ENCODE measurements around the gene COLEC11. TPM values are rescaled to one million over a fixed set of nuclear protein-coding genes. Genes with fewer than 3 reads are reported as not detected.

The COLEC11 gene
- total and polyA plus RNA-seq, 2 donors, result 5.2 to 9.2 TPM

DNA sequence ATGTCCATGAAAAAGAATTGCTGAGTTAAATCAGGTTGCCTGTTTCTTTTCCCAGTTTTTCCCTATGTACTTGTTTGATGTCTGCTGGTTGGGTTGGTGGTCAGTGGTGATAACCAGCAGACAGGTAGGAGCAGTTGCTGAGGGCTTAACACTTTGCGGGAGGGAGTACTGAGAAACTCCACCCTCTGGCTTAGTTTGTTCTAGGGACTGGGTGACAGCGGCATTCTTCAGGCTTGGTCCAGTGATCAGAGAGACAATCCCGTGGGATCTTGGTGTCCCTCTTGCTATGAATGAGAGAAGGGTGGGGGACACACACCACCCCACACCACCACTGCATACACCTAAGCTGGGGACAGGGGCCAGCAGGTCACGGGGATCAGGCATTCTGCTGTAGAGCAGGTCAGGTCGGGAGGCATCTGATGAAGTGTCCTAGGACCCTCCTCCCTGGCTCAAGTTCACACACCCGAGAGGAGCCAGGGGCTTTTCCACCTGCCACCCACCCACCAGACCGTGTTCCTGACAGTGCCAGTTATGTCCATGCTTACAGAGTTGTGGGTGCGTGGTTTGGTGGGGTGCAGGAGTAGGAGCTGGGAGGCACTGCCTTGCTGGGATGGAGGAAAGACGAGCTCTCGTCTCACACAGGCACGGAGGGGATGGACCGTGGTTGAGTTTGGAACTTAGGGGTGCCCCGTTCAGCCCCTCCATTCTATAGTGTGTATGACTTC is 41.8 kb downstream of the COLEC11 start:
- Histone ChIP-seq H3K27me3 (ENCODE audit: control insufficient read depth in 2 of 2, insufficient read depth in 1 of 2, low read length in 1 of 2) (no peaks in the 10 kb centered on the region), H3K9me3 (ENCODE audit: control insufficient read depth in 2 of 2, insufficient read depth in 1 of 2, low read length in 1 of 2) (no peaks in the 10 kb centered on the region), H3K27ac (ENCODE audit: low read depth in 1 of 2, low read length in 1 of 2) (no peak overlapping the region), H3K36me3 (ENCODE audit: control insufficient read depth in 2 of 2, insufficient read depth in 2 of 2, low read length in 1 of 2) (no peaks in the 10 kb centered on the region), H3K4me3 (ENCODE audit: low read length in 2 of 2) (no peak overlapping the region), H3K4me1 (ENCODE audit: control insufficient read depth in 2 of 2, insufficient read depth in 2 of 2, low read length in 2 of 2) (peaks cover 0 to 3% of the 10 kb centered on the region in 2 donors)
- WGBS, result 92% methylated on average over 13 of the region's 13 CpGs
- DNase-seq (ENCODE audit: low read depth in 6 of 9, low spot score in 9 of 9), result no peak

DNA sequence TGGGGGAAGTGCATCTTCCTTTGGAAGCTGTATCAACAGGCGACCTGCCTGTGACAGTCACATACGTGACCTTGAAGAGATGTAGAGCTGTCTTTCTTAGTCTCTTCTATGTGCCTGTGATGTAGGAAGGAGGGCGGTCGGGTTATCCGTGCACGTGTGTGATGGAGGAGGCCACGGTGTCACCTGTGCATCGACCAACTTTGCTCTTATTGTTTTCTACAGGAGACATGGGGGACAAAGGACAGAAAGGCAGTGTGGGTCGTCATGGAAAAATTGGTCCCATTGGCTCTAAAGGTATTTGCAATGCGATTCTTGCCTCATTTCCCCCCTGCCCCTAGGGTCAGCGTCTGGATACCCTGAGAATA is 42.4 kb downstream of the COLEC11 start:
- DNase-seq (ENCODE audit: low read depth in 6 of 9, low spot score in 9 of 9), result no peak
- no peak overlapping the region for H3K4me3 ChIP-seq (ENCODE audit: low read length in 2 of 2)
- WGBS, result 87% methylated on average over 11 of the region's 11 CpGs

GRCh38 chr2:3637692-3638455 is 43.0 kb downstream of the COLEC11 start:
- DNase-seq (ENCODE audit: low read depth in 6 of 9, low spot score in 9 of 9), result no peak
- 96% methylated on average over 30 of the region's 30 CpGs for WGBS
- H3K27me3 ChIP-seq (ENCODE audit: control insufficient read depth in 2 of 2, insufficient read depth in 1 of 2, low read length in 1 of 2), result no peaks in the 10 kb centered on the region
- no peaks in the 10 kb centered on the region for H3K36me3 ChIP-seq (ENCODE audit: control insufficient read depth in 2 of 2, insufficient read depth in 2 of 2, low read length in 1 of 2)
- no peak overlapping the region for H3K4me3 ChIP-seq (ENCODE audit: low read length in 2 of 2)
- peaks cover 0 to 3% of the 10 kb centered on the region in 2 donors for H3K4me1 ChIP-seq (ENCODE audit: control insufficient read depth in 2 of 2, insufficient read depth in 2 of 2, low read length in 2 of 2)
- no peak overlapping the region for H3K27ac ChIP-seq (ENCODE audit: low read depth in 1 of 2, low read length in 1 of 2)
- no peaks in the 10 kb centered on the region for H3K9me3 ChIP-seq (ENCODE audit: control insufficient read depth in 2 of 2, insufficient read depth in 1 of 2, low read length in 1 of 2)

More for the DNA sequence above, 42.4 kb downstream of the COLEC11 start:
- H3K36me3 ChIP-seq (ENCODE audit: control insufficient read depth in 2 of 2, insufficient read depth in 2 of 2, low read length in 1 of 2), result no peaks in the 10 kb centered on the region
- no peak overlapping the region for H3K27ac ChIP-seq (ENCODE audit: low read depth in 1 of 2, low read length in 1 of 2)
- no peaks in the 10 kb centered on the region for H3K9me3 ChIP-seq (ENCODE audit: control insufficient read depth in 2 of 2, insufficient read depth in 1 of 2, low read length in 1 of 2)
- no peaks in the 10 kb centered on the region for H3K27me3 ChIP-seq (ENCODE audit: control insufficient read depth in 2 of 2, insufficient read depth in 1 of 2, low read length in 1 of 2)
- H3K4me1 ChIP-seq (ENCODE audit: control insufficient read depth in 2 of 2, insufficient read depth in 2 of 2, low read length in 2 of 2), result peaks cover 0 to 3% of the 10 kb centered on the region in 2 donors

DNA sequence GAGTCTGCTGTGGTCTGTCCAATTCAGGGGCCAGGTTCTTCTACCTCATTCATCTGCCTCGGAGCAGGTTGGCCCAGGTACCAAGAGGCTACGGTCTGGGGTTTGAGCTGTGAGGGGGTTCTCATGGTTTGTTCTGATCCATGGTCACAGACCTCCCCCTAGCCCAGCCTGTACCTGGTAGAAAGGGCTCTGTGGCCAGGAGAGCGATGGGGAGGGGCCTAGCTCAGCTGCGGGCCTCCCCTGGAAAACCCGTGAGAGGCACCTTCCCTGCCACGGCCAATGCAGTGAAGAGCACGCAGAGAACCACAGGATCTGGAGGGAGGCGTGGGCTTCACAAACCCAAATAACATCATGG is 43.5 kb downstream of the COLEC11 start:
- Histone ChIP-seq H3K9me3 (ENCODE audit: control insufficient read depth in 2 of 2, insufficient read depth in 1 of 2, low read length in 1 of 2) (no peaks in the 10 kb centered on the region), H3K4me1 (ENCODE audit: control insufficient read depth in 2 of 2, insufficient read depth in 2 of 2, low read length in 2 of 2) (peaks cover 0 to under 1% of the 10 kb centered on the region in 2 donors), H3K27ac (ENCODE audit: low read depth in 1 of 2, low read length in 1 of 2) (no peak overlapping the region), H3K36me3 (ENCODE audit: control insufficient read depth in 2 of 2, insufficient read depth in 2 of 2, low read length in 1 of 2) (no peaks in the 10 kb centered on the region), H3K4me3 (ENCODE audit: low read length in 2 of 2) (no peak overlapping the region), H3K27me3 (ENCODE audit: control insufficient read depth in 2 of 2, insufficient read depth in 1 of 2, low read length in 1 of 2) (no peaks in the 10 kb centered on the region)
- WGBS, result 89% methylated on average over 8 of the region's 8 CpGs
- no peak for DNase-seq (ENCODE audit: low read depth in 6 of 9, low spot score in 9 of 9)

- Histone ChIP-seq H3K27ac (ENCODE audit: low read depth in 1 of 2, low read length in 1 of 2) (no peak overlapping the region), H3K9me3 (ENCODE audit: control insufficient read depth in 2 of 2, insufficient read depth in 1 of 2, low read length in 1 of 2) (no peaks in the 10 kb centered on the region), H3K4me3 (ENCODE audit: low read length in 2 of 2) (no peak overlapping the region), H3K27me3 (ENCODE audit: control insufficient read depth in 2 of 2, insufficient read depth in 1 of 2, low read length in 1 of 2) (no peaks in the 10 kb centered on the region), H3K36me3 (ENCODE audit: control insufficient read depth in 2 of 2, insufficient read depth in 2 of 2, low read length in 1 of 2) (no peaks in the 10 kb centered on the region), H3K4me1 (ENCODE audit: control insufficient read depth in 2 of 2, insufficient read depth in 2 of 2, low read length in 2 of 2) (no peaks in the 10 kb centered on the region)
- 94% methylated on average over 10 of the region's 10 CpGs for WGBS
- DNase-seq (ENCODE audit: low read depth in 6 of 9, low spot score in 9 of 9), result no peak
Measured at GRCh38 chr2:3639015-3639630, 44.2 kb downstream of the COLEC11 start.

DNA sequence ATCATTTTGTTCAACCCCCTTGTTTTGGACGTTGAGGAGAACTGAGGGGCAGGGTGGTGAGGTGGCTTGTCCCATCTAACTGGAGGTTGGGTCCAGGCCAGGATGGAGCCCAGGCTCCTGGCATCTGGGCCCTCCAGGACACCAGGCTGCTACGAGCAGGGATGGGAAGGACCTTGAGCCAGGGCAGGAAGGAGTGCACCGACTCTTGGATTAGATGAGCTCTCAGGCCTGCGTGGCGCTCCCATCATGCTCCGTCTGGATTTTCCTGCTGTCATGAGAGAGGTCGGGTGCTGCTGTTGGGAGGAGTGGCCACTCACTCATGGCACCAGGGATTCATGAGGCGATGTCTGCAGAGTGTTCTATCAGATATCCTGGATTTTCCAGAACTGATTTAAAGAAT is 44.7 kb downstream of the COLEC11 start:
- Histone ChIP-seq H3K4me1 (ENCODE audit: control insufficient read depth in 2 of 2, insufficient read depth in 2 of 2, low read length in 2 of 2) (no peaks in the 10 kb centered on the region), H3K27ac (ENCODE audit: low read depth in 1 of 2, low read length in 1 of 2) (no peak overlapping the region), H3K4me3 (ENCODE audit: low read length in 2 of 2) (no peak overlapping the region), H3K9me3 (ENCODE audit: control insufficient read depth in 2 of 2, insufficient read depth in 1 of 2, low read length in 1 of 2) (no peaks in the 10 kb centered on the region), H3K27me3 (ENCODE audit: control insufficient read depth in 2 of 2, insufficient read depth in 1 of 2, low read length in 1 of 2) (no peaks in the 10 kb centered on the region), H3K36me3 (ENCODE audit: control insufficient read depth in 2 of 2, insufficient read depth in 2 of 2, low read length in 1 of 2) (no peaks in the 10 kb centered on the region)
- WGBS, result 93% methylated on average over 8 of the region's 8 CpGs
- no peak for DNase-seq (ENCODE audit: low read depth in 6 of 9, low spot score in 9 of 9)

GRCh38 chr2:3641181-3641580 is 46.3 kb downstream of the COLEC11 start:
- no peak for DNase-seq (ENCODE audit: low read depth in 6 of 9, low spot score in 9 of 9)
- 97% methylated on average over 13 of the region's 13 CpGs for whole genome bisulfite sequencing
- no peaks in the 10 kb centered on the region for H3K36me3 ChIP-seq (ENCODE audit: control insufficient read depth in 2 of 2, insufficient read depth in 2 of 2, low read length in 1 of 2)

DNA sequence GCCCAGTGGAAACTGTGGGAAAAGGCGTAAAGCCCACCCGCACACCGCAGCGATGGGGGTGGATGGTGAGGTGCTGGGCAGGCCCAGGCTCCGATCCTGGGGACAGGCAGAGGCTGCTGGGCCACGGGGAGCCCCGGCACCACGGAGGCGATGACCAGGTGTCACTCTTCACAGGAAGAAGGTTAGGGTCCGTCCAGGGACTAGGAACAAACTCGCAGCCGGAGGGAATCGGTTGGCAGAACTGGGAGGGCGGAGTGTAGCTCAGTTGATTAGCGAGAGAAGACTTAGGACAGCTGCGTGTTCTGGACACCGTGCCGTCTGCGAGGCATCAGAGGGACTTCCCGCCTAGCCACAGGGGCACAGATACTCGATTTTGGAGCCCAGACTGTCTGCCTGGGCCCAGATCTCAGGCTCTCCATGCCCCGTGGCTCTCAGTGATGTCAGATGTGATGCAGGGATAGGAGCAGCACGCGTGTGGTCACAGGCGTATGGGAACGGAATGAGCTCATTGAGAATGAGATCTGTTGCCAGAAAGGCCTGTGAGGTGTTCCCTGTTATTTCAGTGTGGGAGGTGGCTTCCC is 47.0 kb downstream of the COLEC11 start:
- Histone ChIP-seq H3K36me3 (ENCODE audit: control insufficient read depth in 2 of 2, insufficient read depth in 2 of 2, low read length in 1 of 2) (no peaks in the 10 kb centered on the region), H3K9me3 (ENCODE audit: control insufficient read depth in 2 of 2, insufficient read depth in 1 of 2, low read length in 1 of 2) (no peaks in the 10 kb centered on the region), H3K27me3 (ENCODE audit: control insufficient read depth in 2 of 2, insufficient read depth in 1 of 2, low read length in 1 of 2) (no peaks in the 10 kb centered on the region), H3K27ac (ENCODE audit: low read depth in 1 of 2, low read length in 1 of 2) (no peak overlapping the region), H3K4me1 (ENCODE audit: control insufficient read depth in 2 of 2, insufficient read depth in 2 of 2, low read length in 2 of 2) (no peaks in the 10 kb centered on the region), H3K4me3 (ENCODE audit: low read length in 2 of 2) (no peak overlapping the region)
- WGBS, result 93% methylated on average over 26 of the region's 26 CpGs
- DNase-seq (ENCODE audit: low read depth in 6 of 9, low spot score in 9 of 9), result no peak

More at GRCh38 chr2:3641181-3641580, 46.3 kb downstream of the COLEC11 start:
- Histone ChIP-seq H3K27ac (ENCODE audit: low read depth in 1 of 2, low read length in 1 of 2) (no peak overlapping the region), H3K4me3 (ENCODE audit: low read length in 2 of 2) (no peak overlapping the region), H3K27me3 (ENCODE audit: control insufficient read depth in 2 of 2, insufficient read depth in 1 of 2, low read length in 1 of 2) (no peaks in the 10 kb centered on the region), H3K9me3 (ENCODE audit: control insufficient read depth in 2 of 2, insufficient read depth in 1 of 2, low read length in 1 of 2) (no peaks in the 10 kb centered on the region), H3K4me1 (ENCODE audit: control insufficient read depth in 2 of 2, insufficient read depth in 2 of 2, low read length in 2 of 2) (no peaks in the 10 kb centered on the region)

All from thymus (tissue), 11 donors.